K562 (cell line): ENCODE results near the gene NDOR1. TPM values are rescaled to one million over a fixed set of nuclear protein-coding genes. Genes with fewer than 3 reads are reported as not detected.
"Not testable (repeated sequence)": the region's sequence is repeated elsewhere in the genome, so short reads cannot be mapped to it uniquely, and the experiment has no call there.

ENCODE experiments used
- ATAC-seq: fragments of 200-7000 bp; cut with Tn5 transposase; 3 replicates; pipeline ENCODE4 v1.9.1; 2020; ENCODE audit warnings: moderate library complexity
- BruUV-seq: library from RNA; stranded (reverse); fragments of 400-500 nt; replicated peaks from 2 replicates; lab custom pipeline; 2021; lab: Mats Ljungman, UMichigan
- CTCF ChIA-PET: fragments of 300-600 bp; formaldehyde crosslinking; extraction: SDS; loops from one replicate; lab custom pipeline; 2021; ENCODE audit warnings: low intra/inter-chr PET ratio; lab: Yijun Ruan, JAX
- POLR2A ChIA-PET: fragments of 300-600, 350-650 bp; sonication (Branson Sonifier 250); formaldehyde crosslinking; extraction: SDS; loops from one replicate; lab custom pipeline; 2021; ENCODE audit warnings: antibody characterized with exemption, inconsistent platforms; lab: Yijun Ruan, JAX
- DNase-seq, 4 experiments: peaks; one replicate each; pipeline versions ENCODE4 v3.0.0 to v3.0.0-alpha.2; 2011 to 2018; ENCODE audit warnings: low spot score in 3 of 4, mixed read lengths in 3 of 4; ENCODE audit errors: extremely low read depth in 1 of 4
- FAIRE-seq: peaks from 2 replicates; lab custom pipeline; 2011; peaks lifted over from hg19 to GRCh38; lab: Jason Lieb, UNC
- H2AFZ ChIP-seq: 2 replicates; pipeline ENCODE4 v1.6.0; 2011; ENCODE audit warnings: low read depth, low read length, control low read depth, inconsistent platforms
- H3K27ac ChIP-seq: fragments of 200-600 bp; 3 replicates; pipeline ENCODE4 v1.8.0; 2011; ENCODE audit warnings: low read depth, mild to moderate bottlenecking, control low read depth, inconsistent platforms, low read length, moderate library complexity, mixed read lengths; ENCODE audit errors: extremely low read depth
- H3K27me3 ChIP-seq, 2 experiments: fragments of 300-600 bp in 1 of 2; 2 replicates in 1 of 2; 3 replicates in 1 of 2; pipeline versions ENCODE4 v1.6.0 to v1.8.0; 2011; ENCODE audit warnings: inconsistent platforms in 2 of 2, low read length in 2 of 2, mild to moderate bottlenecking in 1 of 2, mixed read lengths in 1 of 2, moderate library complexity in 1 of 2; ENCODE audit not compliant: control insufficient read depth in 2 of 2, insufficient read depth in 2 of 2
- H3K36me3 ChIP-seq: fragments of 300-600 bp; 3 replicates; pipeline ENCODE4 v1.8.0; 2011; ENCODE audit warnings: mild to moderate bottlenecking, low read length, inconsistent platforms; ENCODE audit not compliant: control insufficient read depth, insufficient read depth
- H3K4me1 ChIP-seq, 2 experiments: fragments of 200-600 bp in 1 of 2; replicated peaks in 1 of 2; 2 replicates in 1 of 2; 3 replicates in 1 of 2; pipeline versions ENCODE4 v1.5.1 to v1.8.0; 2011; ENCODE audit warnings: inconsistent platforms in 2 of 2, low read length in 2 of 2, mild to moderate bottlenecking in 1 of 2, mixed read lengths in 1 of 2, moderate library complexity in 1 of 2; ENCODE audit not compliant: control insufficient read depth in 2 of 2, insufficient read depth in 2 of 2
- H3K4me2 ChIP-seq: 2 replicates; pipeline ENCODE4 v1.6.1; 2011; ENCODE audit warnings: low read length, control low read depth, inconsistent platforms, mixed read lengths; ENCODE audit not compliant: insufficient read depth
- H3K4me3 ChIP-seq: fragments of 200-600 bp; sonication (generic), shearing (Covaris generic); 2 replicates; pipeline ENCODE4 v1.5.1; 2016; ENCODE audit warnings: control low read depth, inconsistent platforms
- H3K79me2 ChIP-seq: fragments of 200-600 bp; 3 replicates; pipeline ENCODE4 v1.8.0; 2011; ENCODE audit warnings: low read length, inconsistent platforms; ENCODE audit not compliant: control insufficient read depth, insufficient read depth
- H3K9ac ChIP-seq, 2 experiments: 2 replicates each; pipeline versions ENCODE4 v1.6.0 to v1.6.1; 2011; ENCODE audit warnings: low read depth in 2 of 2, low read length in 2 of 2, control low read depth in 1 of 2, inconsistent platforms in 1 of 2, mild to moderate bottlenecking in 1 of 2, mixed read lengths in 1 of 2; ENCODE audit not compliant: insufficient read depth in 1 of 2
- H3K9me1 ChIP-seq: one replicate; pipeline ENCODE4 v1.6.0; 2011; ENCODE audit warnings: inconsistent platforms, mild to moderate bottlenecking, low read length, moderate library complexity; ENCODE audit not compliant: control insufficient read depth, insufficient read depth
- H3K9me3 ChIP-seq: replicated peaks from 2 replicates; pipeline ENCODE4 v1.5.1; 2011; ENCODE audit warnings: low read depth, low read length, inconsistent platforms; ENCODE audit not compliant: control insufficient read depth, insufficient read depth
- H4K20me1 ChIP-seq: replicated peaks from 2 replicates; pipeline ENCODE4 v1.6.1; 2011; ENCODE audit warnings: low read length, inconsistent platforms, mixed read lengths; ENCODE audit not compliant: control insufficient read depth, insufficient read depth
- ARHGAP35 ChIP-seq: fragments of 450-650 bp; IDR thresholded peaks from 2 replicates; pipeline ENCODE4 v1.6.1; 2018; ENCODE audit not compliant: partially characterized antibody
- BCOR ChIP-seq: fragments of 450-650 bp; IDR thresholded peaks from 2 replicates; pipeline ENCODE4 v1.6.1; 2016
- IRF9 ChIP-seq: fragments of 450-650 bp; IDR thresholded peaks from 2 replicates; pipeline ENCODE4 v1.6.1; 2016; ENCODE audit warnings: missing biosample characterization, missing genetic modification characterization
- MIER1 ChIP-seq: fragments of 450-650 bp; IDR thresholded peaks from 2 replicates; pipeline ENCODE4 v1.6.1; 2016; ENCODE audit warnings: antibody characterized with exemption, mild to moderate bottlenecking, low read depth
- RBFOX2 ChIP-seq: fragments of 200-400 bp; formaldehyde crosslinking; IDR thresholded peaks from 2 replicates; pipeline ENCODE4 v1.6.1; 2017; ENCODE audit warnings: low read depth, mild to moderate bottlenecking, low read length, moderate library complexity
- ZBTB40 ChIP-seq, 2 experiments: fragments of 450-650 bp in 1 of 2; sonication (generic) in 1 of 2; formaldehyde crosslinking in 1 of 2; IDR thresholded peaks; 2 replicates each; pipeline versions ENCODE4 v1.7.1 to v1.9.0; 2016 to 2022; ENCODE audit warnings: inconsistent platforms in 1 of 2, mild to moderate bottlenecking in 1 of 2, missing genetic modification reagents in 1 of 2
- WGBS: fragments of 100-300 bp; shearing (Covaris generic); methylation state at CpG from one replicate; pipeline ENCODE4 v1.1.6; 2016; ENCODE audit warnings: low coverage, mixed read lengths; ENCODE audit not compliant: insufficient coverage; ENCODE audit errors: missing lambda C conversion rate; 5-methylcytosine and 5-hydroxymethylcytosine counted together
- in situ Hi-C: fragments of 300-500 bp; cut with MboI; formaldehyde crosslinking; loops from 4 replicates; pipeline ENCODE4 v1.15.0; 2018; ENCODE audit warnings: inconsistent platforms, mixed read lengths
- intact Hi-C: fragments of 100-400 bp; cut with micrococcal nuclease; formaldehyde crosslinking; loops from 2 replicates; pipeline ENCODE4 v1.14.2; 2022
- polyA plus RNA-seq, 8 experiments: library from polyadenylated mRNA; depleted of rRNA in 4 of 8; stranded (reverse) in 5 of 8; unstranded in 3 of 8; fragments of >200 nt; fragmentation: Nextera tagmentation in 2 of 8; fragmentation: Illumina TruSeq in 1 of 8; extraction: Ambion mirVana in 2 of 8; extraction: Trizol in 1 of 8; gene quantifications; 2 replicates each; pipeline versions ENCODE4 v1.2.1 to v1.2.3, GENCODE V29; 2011 to 2014; ENCODE audit warnings: inconsistent platforms in 1 of 8, missing spikeins in 1 of 8
- total RNA-seq, 7 experiments: library from RNA; depleted of rRNA in 6 of 7; stranded (reverse); fragments of >200 nt in 6 of 7; fragmentation: Illumina TruSeq in 2 of 7; extraction: Trizol in 2 of 7; gene quantifications; 2 replicates each; pipeline versions ENCODE4 v1.2.1 to v1.2.3, GENCODE V29; 2011 to 2021; ENCODE audit warnings: low replicate concordance in 1 of 7

NDOR1 gene
- total and polyA plus RNA-seq, 9 of the 15 experiments (the other 6 are each of a cell fraction or from before 2014, with no cell fraction given), result 0.06 to 36.9 (median 6.9) TPM

DNA sequence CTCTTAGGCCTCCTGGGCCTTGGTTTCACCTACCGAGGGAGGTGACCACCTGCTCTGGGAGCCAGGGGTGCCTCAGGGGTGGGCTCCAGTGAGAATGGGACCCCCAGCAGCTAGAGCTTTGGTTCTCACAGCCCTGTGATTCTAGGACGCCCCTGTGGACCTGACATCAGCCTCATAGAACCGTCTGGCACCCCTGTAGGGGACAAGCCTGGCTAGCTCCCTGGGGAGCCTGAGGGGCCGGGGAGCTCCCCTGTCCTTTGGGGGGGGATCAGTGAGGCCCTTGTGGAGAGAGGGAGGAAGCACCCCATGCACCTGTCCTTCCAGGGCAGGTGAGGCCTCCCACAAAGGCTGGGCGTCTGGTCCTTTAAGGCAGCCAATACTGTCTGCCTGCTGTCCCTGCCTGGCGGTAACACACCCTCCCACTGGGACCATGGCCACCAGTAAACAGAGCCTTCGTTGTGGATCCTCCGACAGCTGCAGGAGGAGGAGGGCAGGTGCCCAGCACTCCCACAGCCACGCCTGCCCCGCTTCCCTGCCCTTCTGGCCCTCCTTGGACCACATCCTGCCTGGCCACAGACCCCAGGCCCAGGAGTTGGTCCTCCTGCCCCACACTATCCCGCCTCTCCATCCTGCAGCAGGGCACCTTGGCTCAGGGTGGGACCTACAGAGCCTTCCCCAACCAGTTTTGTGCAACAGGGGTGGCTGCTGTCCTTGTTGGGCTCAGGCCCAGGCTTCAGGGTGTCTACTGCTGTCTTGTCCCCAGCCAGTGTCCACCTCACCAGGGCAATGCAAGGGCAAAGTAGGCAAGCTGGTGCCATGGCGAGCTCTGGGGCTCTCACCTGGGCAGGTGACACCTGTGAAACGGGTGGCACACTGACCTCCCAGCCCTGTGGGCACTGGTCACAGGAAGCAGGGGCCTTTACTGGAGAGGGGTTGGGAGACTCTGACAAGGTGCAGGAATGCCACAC, 32.5 kb downstream of the NDOR1 start (continued):
- TF ChIP-seq RBFOX2, result peak; percentile 18; the same call in 1 of the 2 replicates
- no peak for TF ChIP-seq IRF9 (tag)

DNA sequence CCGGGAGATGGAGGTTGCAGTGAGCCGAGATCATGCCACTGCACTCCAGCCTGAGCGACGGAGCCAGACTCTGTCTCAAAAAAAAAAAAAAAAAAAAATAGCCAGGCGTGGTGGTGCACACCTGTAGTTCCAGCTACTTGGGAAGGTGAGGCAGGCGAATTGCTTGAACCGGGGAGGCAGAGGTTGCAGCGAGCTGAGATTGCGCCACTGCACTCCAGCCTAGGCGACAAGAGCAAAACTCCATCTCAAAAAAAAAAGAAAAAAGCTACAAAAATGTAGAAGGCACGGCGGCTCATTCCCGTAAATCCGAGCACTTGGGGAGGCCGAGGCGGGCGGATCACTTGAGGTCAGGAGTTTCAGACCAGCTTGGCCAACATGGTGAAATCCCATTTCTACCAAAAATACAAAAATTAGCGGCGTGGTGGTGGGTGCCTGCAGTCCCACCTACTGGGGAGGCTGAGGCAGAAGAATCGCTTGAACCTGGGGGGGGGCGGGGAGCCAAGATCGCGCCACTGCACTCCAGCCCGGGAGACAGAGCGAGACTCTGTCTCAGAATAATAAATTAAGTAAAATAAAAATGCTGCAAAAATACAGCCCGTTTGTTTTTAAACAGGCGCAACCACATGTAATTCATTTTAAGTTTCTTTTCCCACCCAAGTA, 34.2 kb downstream of the NDOR1 start:
- intact Hi-C loops, result loop anchor here (2.0 to 10.0 kb wide), 3 partner anchors 15 to 455 kb away; partner anchors contain the start of genes NELFB and NRARP
- Histone ChIP-seq H2AFZ (peak overlapping the region; percentile 85), H3K36me3 (peaks cover 30% of the 10 kb centered on the region), H3K4me2 (peak overlapping the region; percentile 69), H3K4me1 (peaks cover 35 to 91% of the 10 kb centered on the region in 2 experiments)
- TF ChIP-seq BCOR, result peak; percentile 46; the same call in 1 of the 2 replicates
- 0 out of 2 replicates have a peak, but pooled peaks have one; percentile 31 for TF ChIP-seq MIER1
- TF ChIP-seq ARHGAP35, result peak; percentile 49
- 0 out of 2 replicates have a peak, but pooled peaks have one; percentile 47 for TF ChIP-seq ZBTB40 (IDR thresholded peaks at IDR 0.05)
- not testable (repeated sequence) for TF ChIP-seq ZBTB40 (CRISPR knock-in tag; IDR thresholded peaks at IDR 0.05)
- TF ChIP-seq, all 486 proteins: peak for 4; not testable (repeated sequence) for 482
- BruUV-seq, FAIRE-seq, H3K9me3 ChIP-seq, CTCF ChIA-PET, ATAC-seq, H3K27me3 ChIP-seq, H3K9me1 ChIP-seq: not testable (repeated sequence)
- WGBS, result 26% methylated on average over 21 of the region's 27 CpGs
- peak overlapping the region; percentile 98 for H3K27ac ChIP-seq
- POLR2A ChIA-PET, result interaction anchor here (0.6 to 6.5 kb wide), 10 partner anchors 14 to 197 kb away, joined by 3 to 221 read pairs (median 6); partner anchors contain the start of genes MAN1B1, NELFB, NRARP and STPG3
- peak overlapping the region; percentile 88 to 92 for H3K9ac ChIP-seq
- in situ Hi-C loops, result loop anchor here (25.0 kb wide), 1 partner anchor 452 kb away; the partner anchor contains the start of genes CCDC183 and TMEM141
- DNase-seq, result peak in 1 of 4 experiments; percentile 49
- peaks cover 30% of the 10 kb centered on the region for H4K20me1 ChIP-seq
- peaks cover 57% of the 10 kb centered on the region for H3K79me2 ChIP-seq
- peak overlapping the region; percentile 70 for H3K4me3 ChIP-seq
